Measurements from ENCODE around the gene LMTK2. TPM values are rescaled to one million over a fixed set of nuclear protein-coding genes. Genes with fewer than 3 reads are reported as not detected.

Gene LMTK2
- polyA plus RNA-seq, 3 donors from 2014 or later, result 0.85 to 3.1 (median 1.3) TPM

- Mint-ChIP-seq H3K9me3 (no peaks in the 10 kb centered on the region), H3K36me3 (peaks cover 3 to 11% (median 5%) of the 10 kb centered on the region in 3 donors), H3K27me3 (ENCODE audit: low read depth in 3 of 3) (peaks cover 0 to 1% (median 0%) of the 10 kb centered on the region in 3 donors), H3K4me3 (no peak overlapping the region), H3K4me1 (no peaks in the 10 kb centered on the region), H3K27ac (no peak overlapping the region)
- DNase-seq, result no peak
Measured at GRCh38 chr7:98242342-98242741, 135.7 kb downstream of the LMTK2 start.

GRCh38 chr7:98242934-98243333, 136.3 kb downstream of the LMTK2 start:
- Mint-ChIP-seq H3K4me3 (no peak overlapping the region), H3K9me3 (no peaks in the 10 kb centered on the region), H3K4me1 (no peaks in the 10 kb centered on the region), H3K27me3 (ENCODE audit: low read depth in 3 of 3) (peaks cover 0 to 1% (median 0%) of the 10 kb centered on the region in 3 donors), H3K27ac (no peak overlapping the region), H3K36me3 (peaks cover 3 to 11% (median 5%) of the 10 kb centered on the region in 3 donors)
- DNase-seq, result no peak

- no peak overlapping the region for H3K4me3 Mint-ChIP-seq
- no peak for DNase-seq
- H3K36me3 Mint-ChIP-seq, result peaks cover 0 to 7% (median 3%) of the 10 kb centered on the region in 3 donors
- H3K9me3 Mint-ChIP-seq, result no peaks in the 10 kb centered on the region
- no peak overlapping the region for H3K27ac Mint-ChIP-seq
- H3K4me1 Mint-ChIP-seq, result peaks cover 6 to 9% of the 10 kb centered on the region in 2 donors
- H3K27me3 Mint-ChIP-seq (ENCODE audit: low read depth in 3 of 3), result peaks cover 0 to 1% (median 0%) of the 10 kb centered on the region in 3 donors
Measured at GRCh38 chr7:98244871-98245270, 138.2 kb downstream of the LMTK2 start.

GRCh38 chr7:98248156-98248555, 141.5 kb downstream of the LMTK2 start:
- H3K4me1 Mint-ChIP-seq, result peaks cover 34 to 38% of the 10 kb centered on the region in 2 donors
- peaks cover 2 to 12% (median 7%) of the 10 kb centered on the region in 3 donors for H3K27me3 Mint-ChIP-seq (ENCODE audit: low read depth in 3 of 3)
- no peaks in the 10 kb centered on the region for H3K36me3 Mint-ChIP-seq
- H3K27ac Mint-ChIP-seq, result peak overlapping the region in 1 of 6 donors; percentile 12
- no peaks in the 10 kb centered on the region for H3K9me3 Mint-ChIP-seq
- no peak overlapping the region for H3K4me3 Mint-ChIP-seq
- no peak for DNase-seq

- H3K27ac Mint-ChIP-seq, result peak overlapping the region in 5 of 6 donors; percentile 30 to 90 (median 67)
- H3K4me3 Mint-ChIP-seq, result peak overlapping the region in 2 of 5 donors; percentile 1 to 11
- DNase-seq, result no peak
- no peaks in the 10 kb centered on the region for H3K36me3 Mint-ChIP-seq
- peaks cover 40 to 41% of the 10 kb centered on the region in 2 donors for H3K4me1 Mint-ChIP-seq
- peaks cover 2 to 14% (median 7%) of the 10 kb centered on the region in 3 donors for H3K27me3 Mint-ChIP-seq (ENCODE audit: low read depth in 3 of 3)
- H3K9me3 Mint-ChIP-seq, result no peaks in the 10 kb centered on the region
Measured at GRCh38 chr7:98249106-98249505, 142.4 kb downstream of the LMTK2 start.

GRCh38 chr7:98250789-98251188, 144.1 kb downstream of the LMTK2 start:
- H3K36me3 Mint-ChIP-seq, result no peaks in the 10 kb centered on the region
- H3K4me3 Mint-ChIP-seq, result peak overlapping the region; percentile 92 to 96 (median 95)
- H3K9me3 Mint-ChIP-seq, result no peaks in the 10 kb centered on the region
- H3K27me3 Mint-ChIP-seq (ENCODE audit: low read depth in 3 of 3), result peaks cover 2 to 13% (median 7%) of the 10 kb centered on the region in 3 donors
- peak overlapping the region; percentile 90 to 96 (median 94) for H3K27ac Mint-ChIP-seq
- peaks cover 49 to 52% of the 10 kb centered on the region in 2 donors for H3K4me1 Mint-ChIP-seq
- peak; percentile 14 to 43 (median 35) for DNase-seq

GRCh38 chr7:98251231-98251600, 144.6 kb downstream of the LMTK2 start:
- Mint-ChIP-seq H3K27ac (peak overlapping the region; percentile 90 to 96 (median 94)), H3K27me3 (ENCODE audit: low read depth in 3 of 3) (peaks cover 2 to 13% (median 7%) of the 10 kb centered on the region in 3 donors), H3K4me1 (peaks cover 51 to 54% of the 10 kb centered on the region in 2 donors), H3K4me3 (peak overlapping the region; percentile 92 to 96 (median 95)), H3K36me3 (no peaks in the 10 kb centered on the region), H3K9me3 (no peaks in the 10 kb centered on the region)
- peak; percentile 16 to 41 (median 24) for DNase-seq

GRCh38 chr7:98251601-98252424, 145.2 kb downstream of the LMTK2 start, which contains the start of gene TECPR1:
Gene TECPR1, minus strand, starts transcription at chr7:98252232. Its CDS starts 6,086 bp downstream, at chr7:98246146.
- peaks cover 0 to 2% (median 0%) of the 10 kb centered on the region in 3 donors for H3K36me3 Mint-ChIP-seq
- H3K27me3 Mint-ChIP-seq (ENCODE audit: low read depth in 3 of 3), result peaks cover 2 to 13% (median 7%) of the 10 kb centered on the region in 3 donors
- H3K4me1 Mint-ChIP-seq, result peaks cover 53 to 60% of the 10 kb centered on the region in 2 donors
- peak within 1 kb of the TSS; percentile 90 to 96 (median 94) for H3K27ac Mint-ChIP-seq
- H3K4me3 Mint-ChIP-seq, result peak within 1 kb of the TSS; percentile 92 to 96 (median 95)
- DNase-seq, result peak; percentile 91 to 93 (median 92)
- H3K9me3 Mint-ChIP-seq, result no peaks in the 10 kb centered on the region

GRCh38 chr7:98252425-98253054, 145.9 kb downstream of the LMTK2 start:
- H3K4me1 Mint-ChIP-seq, result peaks cover 53 to 62% of the 10 kb centered on the region in 2 donors
- no peak for DNase-seq
- peaks cover 2 to 13% (median 7%) of the 10 kb centered on the region in 3 donors for H3K27me3 Mint-ChIP-seq (ENCODE audit: low read depth in 3 of 3)
- H3K36me3 Mint-ChIP-seq, result peaks cover 0 to 3% (median 0%) of the 10 kb centered on the region in 3 donors
- peak overlapping the region; percentile 89 to 96 (median 94) for H3K27ac Mint-ChIP-seq
- H3K9me3 Mint-ChIP-seq, result no peaks in the 10 kb centered on the region
- H3K4me3 Mint-ChIP-seq, result peak overlapping the region; percentile 92 to 96 (median 95)

GRCh38 chr7:98254516-98254915, 147.9 kb downstream of the LMTK2 start:
- Mint-ChIP-seq H3K36me3 (peaks cover 0 to 6% (median 0%) of the 10 kb centered on the region in 3 donors), H3K4me1 (peaks cover 48 to 55% of the 10 kb centered on the region in 2 donors), H3K27ac (peak overlapping the region in 5 of 6 donors; percentile 35 to 89 (median 81)), H3K27me3 (ENCODE audit: low read depth in 3 of 3) (peaks cover 2 to 13% (median 7%) of the 10 kb centered on the region in 3 donors), H3K4me3 (peak overlapping the region in 1 of 5 donors; percentile 57), H3K9me3 (no peaks in the 10 kb centered on the region)
- DNase-seq, result no peak

- Mint-ChIP-seq H3K27ac (peak overlapping the region; percentile 20 to 89 (median 80)), H3K9me3 (no peaks in the 10 kb centered on the region), H3K27me3 (ENCODE audit: low read depth in 3 of 3) (peaks cover 2 to 13% (median 7%) of the 10 kb centered on the region in 3 donors), H3K36me3 (peaks cover 0 to 6% (median 0%) of the 10 kb centered on the region in 3 donors), H3K4me1 (peaks cover 45 to 50% of the 10 kb centered on the region in 2 donors), H3K4me3 (peak overlapping the region in 4 of 5 donors; percentile 0 to 57 (median 28))
- peak; percentile 42 for DNase-seq
Measured at GRCh38 chr7:98254951-98255610, 148.4 kb downstream of the LMTK2 start.

GRCh38 chr7:98256431-98256830, 149.8 kb downstream of the LMTK2 start:
- Mint-ChIP-seq H3K36me3 (peaks cover 0 to 6% (median 0%) of the 10 kb centered on the region in 3 donors), H3K27ac (no peak overlapping the region), H3K4me3 (no peak overlapping the region), H3K4me1 (peaks cover 33 to 37% of the 10 kb centered on the region in 2 donors), H3K9me3 (no peaks in the 10 kb centered on the region), H3K27me3 (ENCODE audit: low read depth in 3 of 3) (peaks cover 2 to 11% (median 5%) of the 10 kb centered on the region in 3 donors)
- DNase-seq, result no peak

- H3K27ac Mint-ChIP-seq, result no peak overlapping the region
- DNase-seq, result no peak
- no peak overlapping the region for H3K4me3 Mint-ChIP-seq
- H3K27me3 Mint-ChIP-seq (ENCODE audit: low read depth in 3 of 3), result peaks cover 0 to 3% (median 2%) of the 10 kb centered on the region in 3 donors
- peaks cover 0 to 9% (median 4%) of the 10 kb centered on the region in 3 donors for H3K36me3 Mint-ChIP-seq
- H3K9me3 Mint-ChIP-seq, result no peaks in the 10 kb centered on the region
- peaks cover 23 to 28% of the 10 kb centered on the region in 2 donors for H3K4me1 Mint-ChIP-seq
Measured at GRCh38 chr7:98257701-98258100, 151.0 kb downstream of the LMTK2 start.

Data from immature natural killer cell (primary cell).